Fibroblast of skin of right biceps (primary cell): ENCODE results near the gene CACNA1I.

Experiments
- DNase-seq: peaks from one replicate; pipeline ENCODE4 v3.0.0-alpha.2; 2013

CACNA1I gene

GRCh38 chr22:39569066-39569465 is 1.5 kb upstream of the CACNA1I start:
- no peak for DNase-seq

DNA sequence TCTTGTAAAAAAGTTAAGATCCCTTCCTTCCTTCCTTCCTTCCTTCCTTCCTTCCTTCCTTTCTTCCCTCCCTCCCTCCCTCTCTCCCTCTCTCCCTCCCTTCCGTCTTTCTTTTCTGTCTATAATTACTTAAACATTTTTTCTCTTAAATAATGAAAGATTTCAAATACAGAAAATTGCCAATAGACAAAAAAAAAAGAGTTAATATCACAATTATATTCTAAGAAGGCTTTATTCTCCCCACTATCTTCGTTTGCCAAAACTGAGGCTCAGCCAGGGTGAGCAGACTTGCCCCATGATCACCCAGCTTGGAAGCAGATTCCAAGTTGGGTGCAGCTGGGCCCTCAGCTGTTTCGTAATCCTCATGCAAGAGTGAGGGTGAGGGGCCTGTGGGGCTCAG is 327 bp upstream of the CACNA1I start:
- DNase-seq, result no peak

GRCh38 chr22:39571538-39571937 is 985 bp downstream of the CACNA1I start:
- no peak for DNase-seq

GRCh38 chr22:39574779-39575551 is 4.4 kb downstream of the CACNA1I start:
- peak; percentile 95 for DNase-seq

GRCh38 chr22:39575552-39575825 is 4.9 kb downstream of the CACNA1I start:
- no peak for DNase-seq

GRCh38 chr22:39576027-39576426 is 5.5 kb downstream of the CACNA1I start:
- DNase-seq, result no peak

- no peak for DNase-seq
These were observed 6.8 kb downstream of the CACNA1I start for GRCh38 chr22:39577366-39577765.

- DNase-seq, result no peak
These were observed 7.3 kb downstream of the CACNA1I start for GRCh38 chr22:39577900-39578299.

DNA sequence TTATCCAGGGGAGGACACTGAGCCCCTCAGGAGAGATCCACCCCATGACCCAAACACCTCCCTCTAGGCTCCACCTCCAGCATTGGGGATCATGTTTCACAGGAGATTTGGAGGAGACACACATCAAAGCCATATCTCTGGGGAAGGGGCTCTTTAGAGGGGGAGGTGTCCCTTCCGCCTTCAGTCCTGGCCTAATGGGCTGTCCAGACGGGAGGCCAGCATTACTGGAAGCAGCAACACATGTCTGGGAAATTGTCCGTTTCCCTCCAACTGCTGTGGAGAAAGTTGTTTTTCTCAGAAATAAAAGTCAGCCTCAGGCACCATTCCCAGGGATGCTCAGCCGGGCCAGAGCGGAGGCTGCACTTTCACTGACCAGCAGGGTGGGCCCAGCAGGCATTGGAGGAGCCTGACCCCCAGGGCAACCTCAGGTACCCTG is 9.5 kb downstream of the CACNA1I start:
- no peak for DNase-seq

GRCh38 chr22:39580795-39581194 is 10.2 kb downstream of the CACNA1I start:
- no peak for DNase-seq

GRCh38 chr22:39581303-39581702 is 10.8 kb downstream of the CACNA1I start:
- DNase-seq, result no peak

DNA sequence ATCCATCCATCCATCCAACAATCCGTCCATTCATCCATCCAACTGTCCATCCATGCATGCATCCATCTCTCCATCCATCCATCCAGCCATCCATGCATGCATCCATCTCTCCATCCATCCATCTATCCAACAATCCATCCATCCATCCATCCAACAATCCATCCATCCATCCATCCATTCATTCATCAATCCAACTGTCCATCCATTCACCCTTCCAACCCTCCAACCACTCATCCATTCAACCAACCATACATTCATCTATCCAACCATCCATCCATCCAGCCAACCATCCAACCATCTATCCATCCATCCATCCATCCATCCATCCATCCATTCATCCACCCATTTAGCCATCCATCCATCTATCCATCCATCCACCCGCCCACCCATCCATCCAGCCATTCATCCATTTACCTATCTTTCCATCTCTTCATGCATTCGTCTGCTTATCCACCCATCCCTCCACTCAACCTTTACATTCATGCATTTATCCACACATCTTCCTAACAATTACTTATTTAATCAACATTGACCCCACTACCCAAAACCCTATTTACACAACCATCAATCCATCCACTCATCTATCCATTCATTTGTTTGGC is 12.6 kb downstream of the CACNA1I start:
- DNase-seq, result no peak

- DNase-seq, result no peak
These were observed 19.3 kb downstream of the CACNA1I start for GRCh38 chr22:39589875-39590274.

DNA sequence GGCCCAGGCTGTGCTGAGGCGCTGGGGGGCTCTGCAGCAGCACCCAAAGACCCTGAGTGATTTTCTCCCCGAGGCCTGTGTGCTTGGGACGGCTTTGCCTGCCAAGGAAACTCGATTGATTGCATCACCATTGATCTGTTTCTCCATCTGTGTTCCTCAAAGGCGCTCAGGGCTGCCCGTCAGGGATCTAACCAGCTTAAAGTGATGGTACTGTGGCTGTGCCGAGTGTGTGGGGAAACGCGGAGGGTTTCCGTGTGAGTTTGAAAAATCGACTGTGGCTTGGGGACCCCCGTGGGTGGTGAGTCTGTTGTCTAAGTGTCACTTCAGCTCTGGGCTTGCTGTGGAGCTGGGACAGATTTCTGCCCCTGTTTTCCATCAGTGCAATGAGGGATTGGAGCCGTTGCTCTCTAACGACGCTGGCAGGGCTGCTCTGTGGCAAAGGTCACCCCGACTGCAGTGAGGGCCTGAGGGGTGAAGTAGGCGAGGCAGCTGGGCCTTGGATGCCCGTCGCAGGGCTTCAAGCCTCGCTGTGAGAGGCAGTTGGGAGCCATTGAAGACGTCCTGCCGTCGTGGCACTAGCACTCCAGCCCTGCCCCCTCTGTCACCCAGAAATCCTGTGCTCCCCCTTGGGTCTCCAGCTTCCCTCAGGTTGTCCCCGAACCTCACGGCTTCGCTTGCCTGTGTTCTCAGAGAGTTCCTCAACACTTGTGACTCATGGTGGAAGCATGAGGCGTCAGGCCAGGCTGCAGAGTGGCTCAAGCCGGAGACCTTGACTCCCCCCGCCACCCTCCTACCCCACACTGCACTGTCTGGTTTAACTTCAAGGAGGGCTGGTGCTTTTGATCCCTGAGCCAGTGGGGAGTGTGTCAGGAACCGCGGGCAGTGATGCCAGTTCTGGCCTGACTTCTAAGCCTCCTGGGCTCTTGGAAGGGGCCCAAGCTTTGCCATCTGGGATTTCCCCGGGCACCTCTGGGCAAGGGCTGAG is 21.8 kb downstream of the CACNA1I start:
- peak; percentile 77 for DNase-seq

DNA sequence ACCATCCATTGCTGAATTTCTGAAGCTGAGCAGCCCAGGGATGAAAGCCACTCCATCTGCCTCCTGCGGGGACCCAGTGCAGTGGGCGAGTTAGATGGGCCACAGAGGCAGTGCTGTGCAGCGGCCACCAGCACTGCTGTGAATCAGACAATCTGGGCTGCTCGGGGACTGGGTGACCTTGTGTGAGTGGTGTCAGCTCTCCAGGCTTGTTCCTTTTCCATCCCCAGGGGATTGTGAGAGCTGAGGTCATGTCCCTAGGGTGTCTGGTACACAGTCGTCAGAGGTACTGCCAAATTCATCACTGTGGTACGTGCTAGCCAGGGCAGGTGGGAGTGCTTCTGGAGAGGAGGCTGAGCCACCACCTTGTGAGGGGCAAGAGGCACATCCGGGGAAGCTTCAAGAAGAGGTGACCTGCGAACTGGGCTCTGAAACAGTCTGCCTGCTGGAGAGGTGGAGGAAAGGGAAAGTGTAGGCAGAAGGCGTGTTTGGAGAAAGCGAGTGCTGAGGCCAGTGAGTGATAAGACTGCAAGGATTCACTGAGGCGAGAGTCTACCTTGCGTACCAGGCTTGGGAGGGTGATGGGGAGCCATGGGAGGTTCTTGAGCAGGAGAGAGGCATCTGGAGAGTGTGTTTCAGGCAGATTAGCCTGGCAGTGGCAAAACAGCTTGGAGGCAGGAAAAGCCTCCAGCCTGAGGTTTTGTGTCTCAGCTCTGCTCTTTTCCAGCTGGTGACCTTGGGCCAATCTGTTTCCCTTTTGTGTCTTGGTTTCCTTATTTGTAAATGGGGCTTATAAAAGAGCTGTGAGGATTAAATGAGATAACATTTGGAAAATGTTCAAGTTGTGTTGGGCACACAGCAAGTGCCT is 22.7 kb downstream of the CACNA1I start:
- peak; percentile 6 for DNase-seq

GRCh38 chr22:39593931-39594285 is 23.4 kb downstream of the CACNA1I start:
- DNase-seq, result no peak

DNA sequence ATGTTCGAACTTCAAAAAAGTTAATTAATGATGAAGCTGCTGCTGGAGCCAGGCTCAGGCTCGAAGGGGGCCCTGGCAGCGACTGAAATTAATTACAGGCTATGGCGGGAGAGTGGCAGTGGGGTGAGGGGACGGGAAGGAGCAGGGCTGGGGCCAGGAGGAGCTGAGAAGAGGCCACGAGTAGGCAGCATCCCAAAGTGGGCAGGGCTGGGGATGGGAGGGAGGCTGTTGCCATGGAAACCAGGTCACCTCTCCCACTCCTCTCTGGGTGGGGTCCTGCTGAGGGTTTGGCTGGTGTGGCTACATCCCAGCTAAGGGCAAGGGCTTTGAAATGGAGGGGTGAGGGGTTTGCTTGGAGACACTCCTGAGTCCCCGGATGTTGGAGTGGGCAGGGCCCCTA is 23.9 kb downstream of the CACNA1I start:
- no peak for DNase-seq

- DNase-seq, result no peak
These were observed 25.1 kb downstream of the CACNA1I start for GRCh38 chr22:39595622-39596172.

DNA sequence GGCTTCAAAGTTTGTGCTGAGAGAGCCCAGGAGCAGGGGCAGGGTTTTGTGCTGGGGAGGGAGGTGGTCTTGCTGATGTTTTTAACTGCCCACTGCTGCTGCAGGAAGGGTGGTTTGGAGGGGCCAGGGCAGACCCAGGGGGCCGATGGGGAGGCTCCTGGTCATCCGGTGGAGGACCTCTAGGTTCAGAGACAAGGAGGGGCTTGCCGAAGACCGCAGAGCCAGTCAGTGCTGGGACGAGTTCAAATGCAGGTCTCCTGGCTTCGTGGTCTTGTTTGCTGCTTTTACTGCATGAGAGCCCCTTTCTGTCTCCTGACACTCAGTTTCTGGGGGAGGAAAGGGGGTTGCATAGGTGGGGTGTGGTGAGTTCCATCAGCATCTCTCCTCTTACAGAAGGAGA is 26.0 kb downstream of the CACNA1I start:
- no peak for DNase-seq

DNA sequence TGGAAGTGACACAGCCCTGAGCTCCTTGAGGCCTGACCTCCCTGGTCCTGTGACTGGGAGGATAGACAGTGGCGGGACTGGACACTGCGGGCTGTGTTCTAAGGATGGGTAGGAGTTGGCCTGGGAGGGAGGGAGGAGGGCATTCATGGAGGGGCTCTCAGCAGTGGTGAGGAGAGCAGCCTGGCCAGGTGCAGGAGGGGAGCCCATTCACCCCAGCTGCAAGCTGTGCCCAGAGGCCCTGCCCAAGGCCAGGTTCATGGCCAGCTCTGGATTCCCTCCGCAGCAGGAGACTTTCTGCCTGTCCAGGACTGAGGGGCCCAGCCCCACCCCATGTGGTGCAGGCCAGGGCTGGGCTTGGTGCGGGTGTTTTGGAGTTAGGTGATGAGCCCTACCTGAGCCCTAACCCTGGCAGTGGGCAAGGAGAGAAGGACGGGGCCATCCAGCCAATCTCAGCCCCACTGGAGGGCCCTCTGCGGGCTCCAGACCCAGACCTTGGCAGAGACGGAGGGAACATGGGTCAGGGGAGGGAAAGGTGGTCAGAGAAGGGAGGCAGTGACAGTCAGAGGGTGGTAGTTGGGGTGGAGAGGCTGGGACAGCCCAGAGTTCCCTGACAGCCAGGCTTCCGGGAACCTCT is 26.8 kb downstream of the CACNA1I start:
- no peak for DNase-seq

DNA sequence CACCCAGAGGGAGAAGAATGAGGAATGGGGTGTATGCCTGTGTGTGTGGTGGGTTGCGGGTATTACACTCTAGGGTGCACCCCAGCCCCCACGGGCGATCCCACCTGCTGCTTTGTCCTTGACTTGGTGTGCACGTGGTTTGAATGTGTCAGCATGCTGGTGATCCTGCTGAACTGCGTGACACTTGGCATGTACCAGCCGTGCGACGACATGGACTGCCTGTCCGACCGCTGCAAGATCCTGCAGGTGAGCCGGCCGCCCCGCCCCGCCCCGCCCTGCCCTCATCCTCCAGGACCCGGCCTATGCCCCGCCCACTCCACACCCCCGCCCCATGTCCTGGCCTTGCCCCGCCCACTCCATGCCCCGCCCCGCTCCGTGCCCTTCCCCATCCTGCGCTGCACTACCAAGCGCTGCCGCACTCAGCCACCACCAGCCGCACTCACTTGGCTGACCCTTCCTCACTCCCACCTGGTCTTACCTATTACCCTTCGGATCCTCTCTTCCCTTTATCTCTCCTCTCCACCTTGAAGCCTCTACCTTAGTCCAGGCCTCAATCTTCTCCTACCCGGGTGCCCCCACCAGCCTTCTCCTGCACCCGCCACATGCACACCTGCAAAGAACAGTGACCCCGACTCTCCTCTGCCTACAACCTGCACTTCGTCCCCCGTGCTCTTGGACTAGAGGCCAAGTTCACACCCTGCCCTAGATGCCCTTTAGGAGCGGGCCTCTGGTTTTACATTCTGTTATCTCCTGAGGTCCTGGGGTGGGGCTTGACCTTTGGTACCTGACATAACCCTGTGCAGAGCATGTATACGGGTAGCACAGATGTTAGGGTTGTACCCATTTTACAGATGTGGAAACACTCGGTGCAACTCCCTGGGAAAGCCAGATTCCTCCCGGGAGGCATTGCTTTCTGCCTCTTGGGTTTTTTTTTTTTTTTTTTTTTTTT is 27.7 kb downstream of the CACNA1I start:
- DNase-seq, result no peak
